ENCODE data around the gene STK39.

The STK39 gene

DNA sequence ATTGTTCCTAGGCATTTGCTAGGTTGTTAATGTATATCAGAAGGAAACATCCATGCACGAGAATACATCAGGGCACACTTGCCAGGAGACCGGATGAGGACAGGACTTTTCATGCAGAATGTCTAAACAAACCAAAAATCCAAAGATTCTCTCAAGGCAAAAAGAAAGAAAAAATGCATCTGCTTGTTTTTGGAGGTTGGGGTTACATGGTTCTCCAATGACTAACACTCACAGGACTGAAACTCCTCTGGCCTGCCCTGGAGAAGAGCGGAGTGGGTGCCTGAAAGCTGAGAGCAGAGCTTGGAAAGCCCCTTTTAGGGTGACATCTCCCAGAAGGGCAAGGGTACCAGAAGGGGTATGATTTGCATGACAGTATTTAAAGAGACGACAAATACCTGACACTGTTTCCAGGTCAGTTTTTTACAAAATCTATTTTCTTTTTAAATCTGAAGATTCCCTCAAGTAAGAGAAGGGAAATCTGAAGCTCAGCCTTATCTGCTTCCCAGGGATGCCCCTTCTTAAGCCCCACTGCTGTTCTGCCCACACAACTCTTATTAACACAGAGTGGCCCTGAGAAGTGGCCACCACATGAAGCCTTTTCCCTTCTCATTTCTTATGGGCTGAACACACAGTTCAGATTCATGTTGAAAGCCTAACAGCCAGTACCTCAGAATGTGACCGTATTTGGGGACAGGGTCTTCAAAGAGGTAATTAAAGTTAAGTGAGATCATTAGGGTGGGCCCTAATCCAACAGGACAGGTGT, 216.4 kb downstream of the STK39 start:
- TF ChIP-seq, protein P1, sequence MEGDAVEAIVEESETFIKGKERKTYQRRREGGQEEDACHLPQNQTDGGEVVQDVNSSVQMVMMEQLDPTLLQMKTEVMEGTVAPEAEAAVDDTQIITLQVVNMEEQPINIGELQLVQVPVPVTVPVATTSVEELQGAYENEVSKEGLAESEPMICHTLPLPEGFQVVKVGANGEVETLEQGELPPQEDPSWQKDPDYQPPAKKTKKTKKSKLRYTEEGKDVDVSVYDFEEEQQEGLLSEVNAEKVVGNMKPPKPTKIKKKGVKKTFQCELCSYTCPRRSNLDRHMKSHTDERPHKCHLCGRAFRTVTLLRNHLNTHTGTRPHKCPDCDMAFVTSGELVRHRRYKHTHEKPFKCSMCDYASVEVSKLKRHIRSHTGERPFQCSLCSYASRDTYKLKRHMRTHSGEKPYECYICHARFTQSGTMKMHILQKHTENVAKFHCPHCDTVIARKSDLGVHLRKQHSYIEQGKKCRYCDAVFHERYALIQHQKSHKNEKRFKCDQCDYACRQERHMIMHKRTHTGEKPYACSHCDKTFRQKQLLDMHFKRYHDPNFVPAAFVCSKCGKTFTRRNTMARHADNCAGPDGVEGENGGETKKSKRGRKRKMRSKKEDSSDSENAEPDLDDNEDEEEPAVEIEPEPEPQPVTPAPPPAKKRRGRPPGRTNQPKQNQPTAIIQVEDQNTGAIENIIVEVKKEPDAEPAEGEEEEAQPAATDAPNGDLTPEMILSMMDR (IDR thresholded peaks at IDR 0.05), result no peak

DNA sequence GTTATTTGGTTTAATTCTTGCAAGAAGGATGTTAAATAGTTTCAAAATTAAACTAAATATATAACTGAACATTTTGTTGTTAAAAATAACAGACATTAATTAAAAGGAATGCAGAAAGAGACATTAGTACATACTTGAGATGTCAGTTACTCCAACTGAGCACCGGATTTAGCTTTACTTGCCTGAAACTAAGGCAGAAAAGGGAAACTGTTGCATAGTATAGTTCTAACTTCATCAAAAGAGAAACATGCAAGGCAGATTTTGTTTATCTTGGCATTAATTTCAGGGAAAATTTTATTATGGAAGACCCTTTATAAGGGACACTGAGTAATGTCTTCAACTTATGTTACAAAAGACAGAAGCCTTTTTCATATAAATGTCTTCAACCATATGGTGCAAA, 218.3 kb downstream of the STK39 start:
- TF ChIP-seq, protein P1 (IDR thresholded peaks at IDR 0.05), result no peak

DNA sequence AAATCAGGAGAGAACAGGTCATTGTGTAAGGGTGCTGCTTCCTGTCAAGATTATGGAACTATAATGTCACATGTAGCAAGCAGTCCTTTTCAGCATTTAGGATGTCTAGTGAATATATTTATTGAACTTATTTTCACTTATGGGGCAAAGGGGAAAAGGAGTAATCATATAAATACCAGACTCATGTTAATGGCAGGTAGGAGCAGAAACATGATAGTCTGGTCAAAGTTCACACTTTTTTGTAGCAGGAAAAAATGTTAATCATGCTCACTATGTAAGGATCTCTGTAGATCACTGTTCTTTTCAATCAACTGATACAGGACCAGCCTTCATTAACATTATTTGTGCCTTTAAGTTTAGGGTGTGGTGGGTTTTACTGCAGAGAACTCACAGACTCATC, 219.0 kb downstream of the STK39 start:
- TF ChIP-seq, protein P1 (IDR thresholded peaks at IDR 0.05), result no peak

DNA sequence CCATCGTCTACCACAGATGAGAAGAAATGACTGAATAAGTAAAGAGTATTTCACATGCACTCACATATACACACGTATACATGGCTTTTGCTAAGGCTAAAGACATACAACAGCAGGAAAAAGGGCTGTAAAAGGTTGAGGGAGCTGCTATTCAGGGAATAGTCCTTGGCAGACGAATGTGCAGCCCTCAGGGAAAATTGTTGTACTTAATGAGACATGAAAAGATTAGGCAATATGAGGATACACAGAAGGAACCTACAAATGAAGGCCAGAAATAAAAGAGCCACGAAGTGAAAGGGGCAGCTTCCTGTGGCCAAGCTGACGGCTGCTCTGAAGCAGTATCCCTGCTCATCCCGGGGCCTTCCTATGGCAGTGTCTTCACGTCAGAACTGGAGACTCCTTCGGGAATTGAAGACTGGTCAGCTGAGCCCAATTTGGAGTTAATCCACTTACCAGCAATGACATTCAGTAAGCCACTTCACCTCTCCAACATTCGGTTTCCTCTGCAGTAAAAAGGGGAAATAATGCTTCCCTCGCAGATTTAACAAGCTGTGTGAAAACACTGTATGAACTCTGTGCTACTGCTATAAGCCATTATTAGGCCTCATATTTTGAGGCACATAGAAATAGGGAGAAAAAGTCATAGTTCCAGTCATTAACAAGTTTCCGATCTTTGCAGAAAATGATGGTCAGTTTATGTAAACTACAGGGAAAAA, 221.8 kb downstream of the STK39 start:
- TF ChIP-seq, protein P1 (IDR thresholded peaks at IDR 0.05), result no peak

DNA sequence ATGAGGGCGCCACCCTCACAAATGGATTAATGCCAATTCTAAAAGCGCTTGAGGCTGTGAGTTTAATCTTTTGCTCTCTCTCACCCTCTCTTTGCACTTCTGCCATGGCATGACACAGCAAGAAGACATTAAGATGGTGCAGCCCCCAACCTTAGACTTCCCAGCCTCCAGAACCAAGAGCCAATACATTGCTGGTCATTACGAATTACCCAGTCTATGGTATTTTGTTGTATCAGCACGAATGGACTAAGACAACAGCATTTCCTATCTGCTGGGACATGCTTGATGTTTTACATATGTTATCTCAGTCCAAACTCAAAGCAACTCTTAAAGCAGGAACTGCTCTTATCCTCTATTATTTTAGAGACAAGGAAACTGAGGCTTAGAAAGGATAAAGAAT, 222.9 kb downstream of the STK39 start:
- TF ChIP-seq, protein P1 (IDR thresholded peaks at IDR 0.05), result no peak

DNA sequence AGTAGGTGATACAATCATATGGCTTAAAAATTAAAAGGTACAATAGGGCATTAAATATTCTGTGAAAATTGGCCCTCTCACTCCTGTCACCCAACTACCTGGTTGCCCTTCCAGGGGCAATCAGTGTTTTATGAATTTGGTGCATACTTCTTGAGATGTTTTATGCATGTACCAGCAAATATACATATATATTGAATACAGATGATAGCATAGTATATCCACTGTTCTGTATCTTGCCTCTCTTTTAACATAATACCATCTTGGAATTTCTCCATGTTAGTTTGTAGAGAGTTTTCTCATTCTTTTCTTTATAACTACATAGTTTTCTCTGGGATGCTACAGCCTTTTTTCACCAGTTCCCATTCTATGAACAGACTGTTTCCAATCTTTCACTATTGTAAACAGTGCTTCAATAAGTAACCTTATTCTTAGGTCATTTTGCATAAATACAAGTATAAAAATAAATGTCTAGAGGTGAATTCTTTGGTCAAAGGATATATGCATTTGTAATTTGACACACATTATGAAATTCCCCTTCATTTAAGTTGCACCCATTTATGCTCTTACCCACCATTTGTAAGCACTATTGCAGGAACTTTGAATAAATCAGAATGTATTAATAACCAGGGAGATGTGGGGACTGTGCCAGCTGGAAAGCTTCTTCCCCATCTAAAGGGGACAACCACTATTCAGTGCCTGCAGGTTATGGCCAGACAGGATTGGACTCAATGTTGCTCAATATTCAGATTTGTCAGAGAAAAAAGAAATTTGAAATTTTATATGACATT, 225.4 kb downstream of the STK39 start:
- TF ChIP-seq, protein P1 (IDR thresholded peaks at IDR 0.05), result no peak

DNA sequence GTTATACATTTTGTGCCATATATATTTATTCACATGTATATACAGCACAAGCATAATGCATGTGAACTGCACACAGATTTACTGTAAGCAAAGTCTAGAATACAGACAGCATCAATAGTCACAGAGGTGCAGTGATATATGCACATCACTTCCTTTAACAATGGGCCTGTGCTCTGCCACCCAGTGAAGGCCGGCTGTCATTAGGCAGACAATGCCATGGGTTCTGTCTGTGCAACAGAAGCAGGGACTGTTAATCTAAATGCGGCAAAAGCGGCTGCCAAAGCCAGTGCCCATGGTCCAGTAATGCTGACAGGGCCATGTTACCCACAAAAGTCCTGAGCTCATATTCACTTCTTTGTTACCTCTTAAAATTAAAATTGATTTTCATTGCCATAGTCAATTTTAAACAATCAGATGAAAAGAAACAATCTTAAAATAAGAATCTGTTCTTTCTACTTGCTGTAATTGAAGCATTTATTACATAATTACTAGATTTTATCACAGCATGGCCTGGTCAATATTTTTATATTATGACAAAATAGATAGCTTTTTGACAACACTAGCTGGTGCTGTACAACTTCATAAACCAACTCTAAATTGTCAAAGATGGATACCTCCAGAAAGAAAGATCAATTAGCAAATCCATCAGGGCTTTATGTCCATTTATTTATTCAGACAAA, 232.0 kb downstream of the STK39 start:
- TF ChIP-seq, protein P1 (IDR thresholded peaks at IDR 0.05), result no peak
